Prostate gland (tissue), 2 donors: ENCODE results near the gene NME3. TPM values are rescaled to one million over a fixed set of nuclear protein-coding genes. Genes with fewer than 3 reads are reported as not detected.

Experiments used
- DNase-seq: peaks from one replicate; pipeline ENCODE4 v3.0.0-alpha.2; 2019; ENCODE audit warnings: low spot score
- H3K27ac ChIP-seq, 2 donors: fragments of 200-600 bp; sonication (generic); 2 replicates each; pipeline ENCODE4 v1.5.1; 2017 to 2019
- H3K27me3 ChIP-seq: fragments of 200-600 bp; sonication (generic); replicated peaks from 2 replicates; pipeline ENCODE4 v1.5.1; 2019; ENCODE audit not compliant: insufficient read depth
- H3K36me3 ChIP-seq, 2 donors: fragments of 200-600 bp; sonication (generic); 1 replicate in 1 of 2; 2 replicates in 1 of 2; pipeline versions ENCODE4 v1.5.1 to v1.8.1; 2017 to 2019
- H3K4me1 ChIP-seq: fragments of 200-600 bp; sonication (generic); replicated peaks from 2 replicates; pipeline ENCODE4 v1.5.1; 2019
- H3K4me3 ChIP-seq, 2 donors: fragments of 200-600 bp; sonication (generic); 2 replicates each; pipeline ENCODE4 v1.5.1; 2017 to 2019
- H3K9me3 ChIP-seq: fragments of 200-600 bp; sonication (generic); 2 replicates; pipeline ENCODE4 v1.5.1; 2017
- CTCF ChIP-seq, 4 experiments: fragments of 200-600 bp in 2 of 4; fragments of 450-650 bp in 2 of 4; sonication (generic) in 2 of 4; IDR thresholded peaks; 1 replicate in 3 of 4; 2 replicates in 1 of 4; pipeline ENCODE4 v1.5.1; 2016 to 2019; ENCODE audit warnings: antibody characterized with exemption in 4 of 4, mild to moderate bottlenecking in 2 of 4, moderate library complexity in 2 of 4
- POLR2A ChIP-seq: fragments of 450-650 bp; IDR thresholded peaks from one replicate; pipeline ENCODE4 v1.6.1; 2016; ENCODE audit warnings: antibody characterized with exemption, mild to moderate bottlenecking
- POLR2AphosphoS5 ChIP-seq: sonication (generic); formaldehyde crosslinking; IDR thresholded peaks from one replicate; pipeline ENCODE4 v1.6.1; 2017; ENCODE audit warnings: antibody characterized with exemption
- WGBS: methylation state at CpG from one replicate; pipeline ENCODE4 v1.1.5; 2018; 5-methylcytosine and 5-hydroxymethylcytosine counted together
- intact Hi-C: fragments of 100-400 bp; cut with DNase I; formaldehyde crosslinking; loops from one replicate; pipeline ENCODE4 v1.14.2; 2022
- total RNA-seq, 2 donors: library from RNA; depleted of rRNA; stranded (reverse); fragments of >200 nt; gene quantifications; one replicate each; pipeline ENCODE4 v1.1.0, GENCODE V29; 2016

Gene NME3
- total RNA-seq, 2 donors from 2014 or later, result 135 to 252 TPM

DNA sequence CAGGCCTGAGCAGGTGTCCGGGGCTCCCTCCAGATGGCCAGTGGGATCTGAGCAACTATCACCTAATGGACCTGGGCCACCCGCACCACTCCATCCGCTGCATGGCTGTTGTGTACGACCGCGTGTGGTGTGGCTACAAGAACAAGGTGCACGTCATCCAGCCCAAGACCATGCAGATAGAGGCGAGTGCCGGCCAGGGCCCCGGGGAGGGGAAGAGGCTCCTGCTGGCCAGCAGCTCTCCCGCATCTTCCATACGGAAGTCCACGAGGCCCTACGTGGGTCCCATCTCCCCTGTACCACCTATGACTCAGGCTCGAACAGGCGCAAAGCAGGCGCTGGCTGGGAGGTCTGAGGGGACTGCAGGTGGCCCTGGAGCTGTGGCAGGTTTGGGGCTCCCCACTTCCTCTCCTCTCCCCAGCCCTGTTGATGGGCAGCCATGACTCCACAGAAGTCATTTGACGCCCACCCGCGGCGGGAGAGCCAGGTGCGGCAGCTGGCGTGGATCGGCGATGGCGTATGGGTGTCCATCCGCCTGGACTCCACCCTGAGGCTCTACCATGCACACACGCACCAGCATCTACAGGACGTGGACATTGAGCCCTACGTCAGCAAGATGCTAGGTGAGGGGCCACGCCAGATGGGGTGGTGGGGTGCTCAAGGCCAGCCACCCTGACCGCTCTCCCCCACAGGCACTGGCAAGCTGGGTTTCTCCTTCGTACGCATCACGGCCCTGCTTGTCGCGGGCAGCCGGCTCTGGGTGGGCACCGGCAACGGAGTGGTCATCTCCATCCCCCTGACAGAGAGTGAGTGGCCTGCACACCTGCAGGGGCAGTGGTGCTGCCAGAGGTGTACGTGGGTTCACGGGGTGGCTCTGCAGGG, 4.0 kb downstream of the NME3 start:
- TF ChIP-seq CTCF (IDR thresholded peaks at IDR 0.05) (no peak), POLR2A (no peak), POLR2AphosphoS5 (no peak)
- WGBS, result 90% methylated on average over 42 of the region's 42 CpGs
- H3K27ac ChIP-seq, result no peak overlapping the region
- H3K4me1 ChIP-seq, result peaks cover 6% of the 10 kb centered on the region
- peaks cover 0 to 20% of the 10 kb centered on the region in 2 donors for H3K36me3 ChIP-seq
- H3K27me3 ChIP-seq, result no peaks in the 10 kb centered on the region
- no peak overlapping the region for H3K4me3 ChIP-seq
- no peak for DNase-seq
- intact Hi-C loops, result loop anchor here (10.0 kb wide), 1 partner anchor 553 kb away; no protein-coding TSS in a partner anchor
- H3K9me3 ChIP-seq, result no peaks in the 10 kb centered on the region

- Histone ChIP-seq H3K27me3 (no peaks in the 10 kb centered on the region), H3K27ac (no peak overlapping the region), H3K9me3 (no peaks in the 10 kb centered on the region), H3K4me1 (peaks cover 6% of the 10 kb centered on the region), H3K4me3 (no peak overlapping the region), H3K36me3 (peaks cover 0 to 25% of the 10 kb centered on the region in 2 donors)
- DNase-seq, result no peak
- WGBS, result 63% methylated on average over 17 of the region's 18 CpGs
- intact Hi-C loops, result loop anchor here (10.0 kb wide), 1 partner anchor 552 kb away; no protein-coding TSS in a partner anchor
- TF ChIP-seq CTCF (IDR thresholded peaks at IDR 0.05) (no peak), POLR2AphosphoS5 (no peak), POLR2A (no peak)
Measured at GRCh38 chr16:1766701-1767100, 4.6 kb downstream of the NME3 start.

GRCh38 chr16:1766231-1766630, 5.1 kb downstream of the NME3 start:
- Histone ChIP-seq H3K4me3 (no peak overlapping the region), H3K27me3 (no peaks in the 10 kb centered on the region), H3K27ac (no peak overlapping the region), H3K36me3 (peaks cover 0 to 26% of the 10 kb centered on the region in 2 donors), H3K9me3 (no peaks in the 10 kb centered on the region), H3K4me1 (peaks cover 6% of the 10 kb centered on the region)
- WGBS, result 75% methylated on average over 16 of the region's 19 CpGs
- TF ChIP-seq CTCF (IDR thresholded peaks at IDR 0.05), result no peak
- TF ChIP-seq POLR2A, result no peak
- no peak for TF ChIP-seq POLR2AphosphoS5
- intact Hi-C loops, result loop anchor here (10.0 kb wide), 1 partner anchor 551 kb away; no protein-coding TSS in a partner anchor
- DNase-seq, result no peak

DNA sequence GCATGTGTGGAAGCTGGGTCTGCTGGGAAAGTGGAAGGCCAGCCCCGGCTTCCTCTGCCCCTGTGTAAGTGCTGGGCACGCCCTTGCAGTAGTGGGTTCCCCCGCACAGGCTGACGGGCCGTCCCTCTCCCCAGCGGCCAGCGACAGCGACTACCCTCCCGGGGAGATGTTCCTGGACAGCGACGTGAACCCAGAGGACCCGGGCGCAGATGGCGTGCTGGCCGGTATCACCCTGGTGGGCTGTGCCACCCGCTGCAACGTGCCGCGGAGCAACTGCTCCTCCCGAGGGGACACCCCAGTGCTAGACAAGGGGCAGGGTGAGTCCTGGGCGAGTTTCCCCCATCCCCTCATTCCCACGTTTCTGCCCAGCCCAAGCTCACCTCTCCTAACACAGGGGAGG, 5.5 kb downstream of the NME3 start:
- H3K4me3 ChIP-seq, result no peak overlapping the region
- peaks cover 6% of the 10 kb centered on the region for H3K4me1 ChIP-seq
- no peaks in the 10 kb centered on the region for H3K27me3 ChIP-seq
- peaks cover 0 to 28% of the 10 kb centered on the region in 2 donors for H3K36me3 ChIP-seq
- WGBS, result 91% methylated on average over 20 of the region's 22 CpGs
- no peak for DNase-seq
- H3K9me3 ChIP-seq, result no peaks in the 10 kb centered on the region
- TF ChIP-seq POLR2AphosphoS5, result no peak
- no peak for TF ChIP-seq POLR2A
- TF ChIP-seq CTCF (IDR thresholded peaks at IDR 0.05), result no peak
- H3K27ac ChIP-seq, result no peak overlapping the region
- intact Hi-C loops, result loop anchor here (10.0 kb wide), 1 partner anchor 551 kb away; no protein-coding TSS in a partner anchor
